ENCODE measurements around the gene DLG5.

The DLG5 gene

GRCh38 chr10:77887631-77888355 is 38.8 kb downstream of the DLG5 start:
- no peak for DNase-seq

- no peak for DNase-seq
Measured at GRCh38 chr10:77886795-77887355, 39.7 kb downstream of the DLG5 start.

- DNase-seq = no peak
Measured at GRCh38 chr10:77884181-77884580, 42.4 kb downstream of the DLG5 start.

GRCh38 chr10:77881636-77882035 is 44.9 kb downstream of the DLG5 start:
- DNase-seq = no peak

GRCh38 chr10:77881222-77881621 is 45.3 kb downstream of the DLG5 start:
- no peak for DNase-seq

- DNase-seq = no peak
Measured at GRCh38 chr10:77879710-77880109, 46.8 kb downstream of the DLG5 start.

- no peak for DNase-seq
Measured at GRCh38 chr10:77879065-77879464, 47.5 kb downstream of the DLG5 start.

GRCh38 chr10:77877441-77878344 is 48.9 kb downstream of the DLG5 start:
- DNase-seq = no peak

- no peak for DNase-seq
Measured at GRCh38 chr10:77875730-77876129, 50.8 kb downstream of the DLG5 start.

- no peak for DNase-seq
Measured at GRCh38 chr10:77874872-77875271, 51.7 kb downstream of the DLG5 start.

- no peak for DNase-seq
Measured at GRCh38 chr10:77873536-77874380, 52.8 kb downstream of the DLG5 start.

GRCh38 chr10:77872947-77873535 is 53.5 kb downstream of the DLG5 start:
- no peak for DNase-seq

- no peak for DNase-seq
Measured at GRCh38 chr10:77872151-77872946, 54.2 kb downstream of the DLG5 start.

- no peak for DNase-seq
Measured at GRCh38 chr10:77869626-77870420, 56.7 kb downstream of the DLG5 start.

- DNase-seq = no peak
Measured at GRCh38 chr10:77868523-77868922, 58.0 kb downstream of the DLG5 start.

- no peak for DNase-seq
Measured at GRCh38 chr10:77867124-77867719, 59.3 kb downstream of the DLG5 start.

- DNase-seq = no peak
Measured at GRCh38 chr10:77866598-77866997, 60.0 kb downstream of the DLG5 start.

- DNase-seq = no peak
Measured at GRCh38 chr10:77865580-77866324, 60.8 kb downstream of the DLG5 start.

- no peak for DNase-seq
Measured at GRCh38 chr10:77864151-77864851, 62.3 kb downstream of the DLG5 start.
